Hepatocyte (in vitro differentiated cells): ENCODE measurements around the gene BCKDHB.

Source experiments
- EZH2 ChIP-seq: fragments of 200-600 bp; sonication (generic); IDR thresholded peaks from 2 replicates; pipeline ENCODE4 v1.6.1; 2016; ENCODE audit warnings: antibody characterized with exemption, mild to moderate bottlenecking, borderline replicate concordance
- TF ChIP-seq, protein P1 (sequence below): fragments of 200-600 bp; sonication (generic); IDR thresholded peaks from 2 replicates; pipeline ENCODE4 v1.5.1; 2016; ENCODE audit warnings: antibody characterized with exemption, mild to moderate bottlenecking; ENCODE audit not compliant: poor library complexity

DNA sequence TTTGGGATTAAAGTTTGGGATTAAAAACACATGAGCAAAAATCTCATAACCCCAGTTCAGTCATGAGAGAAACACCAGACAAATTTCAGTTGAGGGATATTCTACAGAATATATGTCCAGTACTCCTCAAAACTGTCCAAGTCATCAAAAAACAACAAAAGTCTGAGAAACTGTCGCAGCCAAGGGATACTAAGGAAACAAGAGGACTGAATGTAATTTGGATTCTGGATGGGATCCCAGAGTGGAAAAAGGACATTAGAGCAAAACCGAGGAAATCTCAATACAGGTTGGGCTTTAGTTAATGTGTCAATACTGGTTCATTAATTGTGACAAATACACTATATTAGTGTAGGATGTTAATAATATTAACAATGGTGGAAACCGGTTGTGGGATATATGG lies 219.3 kb downstream of the BCKDHB start:
- TF ChIP-seq EZH2: no peak
- TF ChIP-seq, protein P1, sequence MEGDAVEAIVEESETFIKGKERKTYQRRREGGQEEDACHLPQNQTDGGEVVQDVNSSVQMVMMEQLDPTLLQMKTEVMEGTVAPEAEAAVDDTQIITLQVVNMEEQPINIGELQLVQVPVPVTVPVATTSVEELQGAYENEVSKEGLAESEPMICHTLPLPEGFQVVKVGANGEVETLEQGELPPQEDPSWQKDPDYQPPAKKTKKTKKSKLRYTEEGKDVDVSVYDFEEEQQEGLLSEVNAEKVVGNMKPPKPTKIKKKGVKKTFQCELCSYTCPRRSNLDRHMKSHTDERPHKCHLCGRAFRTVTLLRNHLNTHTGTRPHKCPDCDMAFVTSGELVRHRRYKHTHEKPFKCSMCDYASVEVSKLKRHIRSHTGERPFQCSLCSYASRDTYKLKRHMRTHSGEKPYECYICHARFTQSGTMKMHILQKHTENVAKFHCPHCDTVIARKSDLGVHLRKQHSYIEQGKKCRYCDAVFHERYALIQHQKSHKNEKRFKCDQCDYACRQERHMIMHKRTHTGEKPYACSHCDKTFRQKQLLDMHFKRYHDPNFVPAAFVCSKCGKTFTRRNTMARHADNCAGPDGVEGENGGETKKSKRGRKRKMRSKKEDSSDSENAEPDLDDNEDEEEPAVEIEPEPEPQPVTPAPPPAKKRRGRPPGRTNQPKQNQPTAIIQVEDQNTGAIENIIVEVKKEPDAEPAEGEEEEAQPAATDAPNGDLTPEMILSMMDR: no peak
